Glomerular visceral epithelial cell (primary cell): ENCODE measurements around the gene N4BP3.

Experiments
- DNase-seq: peaks from one replicate; pipeline ENCODE4 v3.0.0-alpha.2; 2016; ENCODE audit errors: extremely low spot score

The N4BP3 gene

DNA sequence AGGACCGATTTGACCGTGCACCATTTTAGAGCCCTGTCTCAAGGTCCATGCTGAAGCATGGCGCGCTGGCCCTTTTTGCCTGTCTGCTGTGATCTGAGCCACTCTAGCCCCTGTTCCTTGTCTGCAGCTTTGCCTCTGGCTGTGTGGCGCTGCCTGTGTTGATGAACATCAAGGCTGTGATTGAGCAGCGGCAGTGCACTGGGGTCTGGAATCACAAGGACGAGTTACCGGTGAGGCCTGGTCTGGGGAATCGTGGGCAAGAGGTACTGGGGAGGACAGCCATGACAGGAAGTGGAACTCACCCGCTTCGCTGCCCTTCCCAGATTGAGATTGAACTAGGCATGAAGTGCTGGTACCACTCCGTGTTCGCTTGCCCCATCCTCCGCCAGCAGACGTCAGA is 34.1 kb downstream of the N4BP3 start:
- DNase-seq: no peak

- no peak for DNase-seq
These were observed 36.0 kb downstream of the N4BP3 start for GRCh38 chr5:178149199-178149932.

DNA sequence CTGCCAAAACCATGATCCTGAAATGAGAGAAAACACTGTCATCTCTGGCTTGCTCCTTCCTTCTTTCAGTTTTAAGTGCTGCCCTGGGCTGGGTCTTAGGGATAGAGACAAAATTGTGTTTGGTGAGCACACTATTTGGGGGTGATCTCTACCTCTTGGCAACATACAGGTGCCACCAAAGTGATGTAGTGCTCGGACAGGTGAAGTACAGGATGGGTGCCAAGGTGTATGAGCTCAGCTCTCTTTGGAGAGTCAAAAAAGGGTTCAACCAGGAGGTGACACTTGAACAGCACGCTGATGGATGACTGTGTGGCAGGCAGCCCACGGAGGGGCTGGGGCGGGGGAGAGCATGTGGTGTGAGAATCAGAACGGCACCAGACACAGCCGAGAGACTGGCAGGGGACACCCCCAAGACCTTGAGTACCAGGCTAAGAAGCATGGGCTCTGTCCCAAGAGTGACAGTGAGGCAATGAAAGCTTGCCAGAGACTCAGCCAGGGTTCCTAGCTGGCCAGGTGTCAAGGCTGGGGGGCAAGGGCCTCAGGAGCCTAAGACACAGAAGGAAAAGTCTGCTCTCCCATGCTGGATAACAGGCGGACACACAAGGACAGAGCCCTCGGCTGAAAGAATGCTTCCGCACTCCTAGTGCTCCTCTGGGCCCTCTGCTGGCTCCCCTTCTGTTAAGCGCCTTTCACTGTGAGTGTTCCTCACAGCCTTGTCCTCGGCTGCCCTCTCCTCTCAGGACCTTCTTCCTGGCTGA is 37.8 kb downstream of the N4BP3 start:
- DNase-seq: no peak

GRCh38 chr5:178152491-178153444 is 39.4 kb downstream of the N4BP3 start:
- no peak for DNase-seq

DNA sequence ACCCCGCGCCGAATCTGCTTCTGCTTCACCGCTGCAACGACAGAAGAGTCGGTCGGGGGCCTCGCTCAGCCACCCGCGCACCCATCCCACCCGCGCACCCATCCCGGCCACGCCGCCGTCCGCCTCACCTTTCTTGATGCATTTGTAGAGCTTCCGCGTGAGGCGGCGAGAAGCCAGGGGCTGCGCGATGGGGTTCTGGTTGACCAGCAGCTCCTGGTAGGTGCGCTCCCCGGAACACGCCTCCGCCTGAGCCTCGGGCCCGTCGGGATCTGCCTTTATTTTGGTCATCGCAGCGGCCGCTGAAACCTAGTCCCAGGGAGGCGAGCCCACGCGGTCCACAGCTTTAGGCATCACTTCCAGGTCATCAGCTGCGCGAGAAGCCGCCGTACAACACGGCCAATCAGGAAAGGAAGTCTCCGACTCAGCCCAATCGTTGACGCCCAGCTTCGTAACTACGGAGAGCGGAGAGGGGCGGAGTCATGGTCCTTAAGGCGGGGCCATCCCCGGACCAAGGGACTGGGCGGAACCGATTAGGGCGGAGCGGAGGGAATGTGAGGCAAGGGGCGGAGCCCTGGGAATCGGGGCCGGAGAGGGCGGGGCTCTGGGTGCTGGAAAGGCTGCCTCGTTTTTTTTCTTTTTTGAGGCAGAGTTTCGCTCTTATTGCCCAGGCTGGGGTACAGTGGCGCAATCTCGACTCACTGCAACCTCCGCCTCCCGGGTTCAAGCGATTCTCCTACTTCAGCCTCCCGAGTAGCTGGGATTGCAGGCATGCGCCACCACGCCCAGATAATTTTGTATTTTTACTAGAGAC is 40.4 kb downstream of the N4BP3 start, which contains the start of gene NHP2:
NHP2 (minus strand) TSS at position 356 of the 811 bp plus-strand sequence; CDS start at position 288, 68 bp downstream.
- peak; percentile 99 for DNase-seq

DNA sequence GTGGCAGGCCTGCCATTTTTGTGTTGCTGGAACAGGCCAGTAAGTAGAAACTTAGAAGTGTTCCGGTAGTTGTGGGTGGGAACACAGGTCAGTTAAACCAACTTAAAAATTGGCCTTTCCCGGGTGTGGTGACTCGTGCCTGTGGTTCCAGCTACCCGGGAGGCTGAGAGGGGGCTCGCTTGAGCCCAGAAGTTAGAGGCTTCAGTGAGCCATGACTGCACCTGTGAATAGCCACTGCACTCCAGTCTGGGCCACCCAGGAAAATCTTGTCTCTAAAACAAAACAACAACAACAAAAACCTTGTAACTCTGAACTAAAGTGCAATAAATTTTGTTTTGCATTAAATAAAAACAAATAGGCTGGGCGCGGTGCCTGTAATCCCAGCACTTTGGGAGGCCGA is 41.7 kb downstream of the N4BP3 start:
- DNase-seq: peak; percentile 33

- no peak for DNase-seq
These were observed 46.8 kb downstream of the N4BP3 start for GRCh38 chr5:178160176-178160575.

- no peak for DNase-seq
These were observed 49.1 kb downstream of the N4BP3 start for GRCh38 chr5:178162481-178162880.

DNA sequence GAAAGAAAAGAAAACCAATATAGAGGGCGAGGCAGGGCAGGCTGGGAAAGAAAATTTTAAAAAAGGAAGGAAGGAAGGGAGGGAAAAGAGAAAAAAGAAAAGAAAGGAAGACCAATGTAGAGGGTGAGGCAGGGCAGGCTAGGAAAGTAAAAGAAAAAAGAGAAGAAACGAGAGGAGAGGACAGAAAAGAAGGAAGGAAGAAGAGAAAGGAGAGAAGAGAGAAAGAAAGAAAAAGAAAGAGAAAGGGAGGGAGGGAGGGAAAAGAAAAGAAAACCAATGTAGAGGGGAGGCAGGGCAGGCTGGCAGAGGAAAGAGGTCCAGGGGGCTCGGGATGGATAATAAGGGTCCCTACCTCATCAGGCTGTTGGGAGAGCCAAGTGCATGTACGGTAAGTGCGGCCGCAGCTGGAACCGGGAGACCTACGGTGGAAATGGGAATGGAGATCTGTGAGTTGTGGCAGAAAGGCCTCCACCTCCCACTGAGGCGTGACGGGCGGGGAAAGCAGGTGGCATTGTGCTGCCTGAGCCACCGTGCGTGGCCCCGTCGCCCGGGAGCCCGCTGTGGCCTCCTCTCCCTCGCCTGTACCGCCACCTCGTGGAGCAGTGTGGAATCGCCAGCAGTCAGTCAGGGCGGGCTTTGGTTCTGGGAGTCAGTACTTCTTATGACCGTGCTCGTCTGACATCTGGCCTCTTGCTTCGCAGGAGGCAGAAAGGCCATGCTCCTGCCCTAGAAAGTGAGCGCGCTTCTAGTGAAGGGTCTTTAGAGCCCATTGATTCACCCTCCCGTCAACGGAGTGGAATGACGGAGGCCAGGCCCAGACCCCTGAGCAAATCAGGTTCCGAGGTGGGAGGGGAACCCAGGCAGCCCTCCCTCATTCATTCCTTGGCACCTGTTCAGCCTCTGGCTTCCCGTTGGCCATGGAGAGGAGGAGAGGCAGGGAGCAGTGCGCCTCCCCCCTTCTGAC is 50.7 kb downstream of the N4BP3 start:
- DNase-seq: peak; percentile 87

DNA sequence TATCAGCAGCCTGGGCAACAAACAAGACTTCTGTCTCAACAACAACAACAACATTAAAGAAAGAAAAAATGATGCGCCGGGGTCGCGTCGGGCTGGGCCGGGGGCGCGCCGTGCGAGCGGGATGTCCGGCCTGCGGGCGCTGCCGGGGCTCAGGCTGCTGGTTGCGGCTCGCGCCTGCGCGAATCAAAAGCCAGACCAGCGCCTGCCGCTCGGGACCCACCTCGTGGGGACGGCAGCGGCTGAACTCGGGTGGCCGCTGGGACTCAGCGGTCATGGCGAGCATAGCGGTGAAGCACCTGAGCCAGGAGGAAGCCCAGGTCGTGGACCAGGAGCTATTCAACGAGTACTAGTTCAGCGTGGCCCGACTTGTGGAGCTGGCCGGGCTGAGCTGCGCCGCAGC is 52.2 kb downstream of the N4BP3 start:
- no peak for DNase-seq

GRCh38 chr5:178170455-178170854 is 57.1 kb downstream of the N4BP3 start:
- DNase-seq: no peak

DNA sequence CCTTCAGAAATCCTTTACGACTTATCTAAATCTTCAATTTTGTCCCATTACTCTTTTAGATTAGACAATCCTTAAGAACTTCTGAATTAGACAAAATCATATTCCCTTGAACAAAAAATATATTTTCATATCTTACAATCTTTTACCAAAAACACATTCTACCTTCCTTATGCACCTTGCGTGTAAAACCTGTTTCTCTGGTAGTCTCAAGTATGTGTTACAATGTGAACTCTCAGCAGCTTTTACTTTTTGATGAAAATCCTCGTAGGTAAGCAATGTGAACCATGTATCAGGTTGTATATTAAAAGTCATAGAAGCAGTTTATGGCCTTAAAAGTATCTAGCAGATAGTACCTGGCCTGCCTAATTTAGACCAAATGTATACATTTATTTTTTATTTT is 61.1 kb downstream of the N4BP3 start:
- no peak for DNase-seq
